ENCODE results near the gene RAB3A.
A peak's percentile ranks its signal among the peaks of the same experiment; 100 is the strongest.
"Not testable (repeated sequence)": the region's sequence is repeated elsewhere in the genome, so short reads cannot be mapped to it uniquely, and the experiment has no call there.

Gene RAB3A

GRCh38 chr19:18223860-18224524, 20.1 kb upstream of the RAB3A start:
- DNase-seq, result peak; percentile 51

- no peak for DNase-seq
Observed at GRCh38 chr19:18221815-18222725, 18.2 kb upstream of the RAB3A start.

GRCh38 chr19:18220632-18221275, 16.9 kb upstream of the RAB3A start:
- DNase-seq, result no peak

GRCh38 chr19:18219911-18220631, 16.2 kb upstream of the RAB3A start:
- DNase-seq, result no peak

- no peak for DNase-seq
Observed at GRCh38 chr19:18218600-18218999, 14.8 kb upstream of the RAB3A start.

- DNase-seq, result no peak
Observed at GRCh38 chr19:18218159-18218558, 14.3 kb upstream of the RAB3A start.

- DNase-seq, result no peak
Observed at GRCh38 chr19:18216789-18217188, 12.9 kb upstream of the RAB3A start.

- no peak for DNase-seq
Observed at GRCh38 chr19:18214779-18215433, 11.1 kb upstream of the RAB3A start.

- DNase-seq, result no peak
Observed at GRCh38 chr19:18211683-18212082, 7.8 kb upstream of the RAB3A start.

GRCh38 chr19:18209912-18210311, 6.1 kb upstream of the RAB3A start:
- not testable (repeated sequence) for DNase-seq

- DNase-seq, result no peak
Observed at GRCh38 chr19:18208098-18208951, 4.5 kb upstream of the RAB3A start.

GRCh38 chr19:18206018-18206417, 2.2 kb upstream of the RAB3A start:
- no peak for DNase-seq

GRCh38 chr19:18205200-18205892, 1.5 kb upstream of the RAB3A start:
- DNase-seq, result no peak

- DNase-seq, result no peak
Observed at GRCh38 chr19:18204394-18205199, 755 bp upstream of the RAB3A start.

- DNase-seq, result no peak
Observed at GRCh38 chr19:18203408-18203862, 407 bp downstream of the RAB3A start.

GRCh38 chr19:18202778-18203407, 949 bp downstream of the RAB3A start:
- no peak for DNase-seq

- no peak for DNase-seq
Observed at GRCh38 chr19:18202397-18202777, 1.5 kb downstream of the RAB3A start.

- no peak for DNase-seq
Observed at GRCh38 chr19:18198374-18198773, 5.5 kb downstream of the RAB3A start.

GRCh38 chr19:18197941-18198340, 5.9 kb downstream of the RAB3A start:
- DNase-seq, result no peak

All from NK-92 treated with Interleukin-12 subunit alpha and Interleukin-12 subunit beta, amount 100 ng/mL, for 24 hours (cell line).